Right lobe of liver (tissue), 6 donors: ENCODE data around the gene GPR141. TPM values are rescaled to one million over a fixed set of nuclear protein-coding genes. Genes with fewer than 3 reads are reported as not detected.

Experiments
- ATAC-seq, 4 donors: fragments of 200-7000 bp; cut with Tn5 transposase; one replicate each; pipeline ENCODE4 v1.9.1; 2020; ENCODE audit warnings: mild to moderate bottlenecking in 4 of 4, moderate library complexity in 4 of 4
- DNase-seq, 3 donors: peaks; one replicate each; pipeline ENCODE4 v3.0.0-alpha.2; 2020
- H3K27ac ChIP-seq, 3 donors: fragments of 200-600 bp; one replicate each; pipeline ENCODE4 v1.8.0; 2022
- H3K27me3 ChIP-seq, 2 donors: fragments of 200-600 bp; one replicate each; pipeline ENCODE4 v1.8.0; 2022
- H3K36me3 ChIP-seq, 4 donors: fragments of 200-600 bp; sonication (generic) in 1 of 4; one replicate each; pipeline versions ENCODE4 v1.5.1 to v1.8.0; 2017 to 2022; ENCODE audit warnings: control low read depth in 1 of 4
- H3K4me1 ChIP-seq, 4 donors: fragments of 200-600 bp; sonication (generic) in 1 of 4; one replicate each; pipeline versions ENCODE4 v1.5.1 to v1.8.0; 2017 to 2022; ENCODE audit warnings: control low read depth in 1 of 4
- H3K4me3 ChIP-seq, 3 donors: fragments of 200-600 bp; one replicate each; pipeline ENCODE4 v1.8.0; 2022
- H3K9me3 ChIP-seq, 4 donors: fragments of 200-600 bp; sonication (generic) in 1 of 4; one replicate each; pipeline versions ENCODE4 v1.5.1 to v1.8.0; 2017 to 2022; ENCODE audit warnings: control low read depth in 1 of 4
- POLR2A ChIP-seq: fragments of 450-650 bp; IDR thresholded peaks from one replicate; pipeline ENCODE4 v1.6.1; 2017; ENCODE audit warnings: antibody characterized with exemption, mild to moderate bottlenecking
- WGBS: methylation state at CpG from one replicate; pipeline ENCODE4 v1.1.6; 2018; ENCODE audit warnings: low coverage, low lambda C conversion rate; ENCODE audit not compliant: insufficient coverage; ENCODE audit errors: missing lambda C conversion rate; 5-methylcytosine and 5-hydroxymethylcytosine counted together
- intact Hi-C, 2 donors: fragments of 100-400 bp; cut with DNase I; formaldehyde crosslinking; loops; one replicate each; pipeline versions ENCODE4 v1.11.2 to v1.14.1; 2022
- total RNA-seq, 6 experiments: library from RNA; depleted of rRNA in 2 of 6; stranded (reverse); fragments of >200 nt in 2 of 6; fragmentation: NEBNext Ultra II Directional in 3 of 6; extraction: Animal tissue kit (Norgen Biotek cat#: 25700) in 3 of 6; gene quantifications; one replicate each; pipeline versions ENCODE4 v1.1.0 to v1.2.4, GENCODE V29; 2016 to 2023
- TF ChIP-seq, protein P1 (sequence below), 4 donors: fragments of 200-600 bp in 3 of 4; fragments of 450-650 bp in 1 of 4; IDR thresholded peaks; one replicate each; pipeline versions ENCODE4 v1.5.1 to v1.8.0; 2016 to 2022; ENCODE audit warnings: antibody characterized with exemption in 4 of 4, mild to moderate bottlenecking in 2 of 4
- donor health status: DM: no; HTN: yes; CAD: no.
- donor health status: DM: no; HTN: no; CAD: no.
- donor health status: DM: no; HTN: no; CAD: no.
- donor health status: DM: no; HTN: yes; CAD: no.
- donor health status: DM: no; HTN: yes; CAD: no.

GPR141 gene
- total RNA-seq, 6 experiments from 2014 or later, result 0.51 to 0.60 TPM; not detected in 4

DNA sequence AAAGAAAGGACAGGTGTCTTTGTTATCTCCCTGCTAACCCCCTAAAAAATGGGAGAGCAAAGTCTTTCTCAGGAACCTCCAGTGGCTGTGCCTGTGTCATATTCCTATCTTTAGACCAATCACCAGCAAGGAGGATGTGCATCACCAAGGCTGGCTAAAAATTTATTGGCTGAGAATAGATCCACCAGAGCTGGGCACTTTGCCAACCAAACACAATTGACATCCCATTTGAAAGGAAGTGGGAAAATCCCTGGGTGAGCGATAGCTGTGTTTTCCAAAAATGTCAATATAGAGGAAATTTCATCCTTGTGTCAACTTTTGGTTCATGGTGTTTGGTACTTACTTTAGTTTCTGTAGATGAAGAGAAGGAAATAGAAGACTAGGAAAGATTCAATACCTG, 13.1 kb upstream of the GPR141 start:
- 60% methylated on average over 1 of the region's 1 CpG for WGBS
- Histone ChIP-seq H3K4me1 (no peaks in the 10 kb centered on the region), H3K9me3 (no peaks in the 10 kb centered on the region), H3K27ac (no peak overlapping the region), H3K36me3 (no peaks in the 10 kb centered on the region), H3K4me3 (no peak overlapping the region), H3K27me3 (no peaks in the 10 kb centered on the region)
- DNase-seq, result no peak
- no peak for ATAC-seq
- intact Hi-C loops, result no loop called here
- TF ChIP-seq, protein P1, sequence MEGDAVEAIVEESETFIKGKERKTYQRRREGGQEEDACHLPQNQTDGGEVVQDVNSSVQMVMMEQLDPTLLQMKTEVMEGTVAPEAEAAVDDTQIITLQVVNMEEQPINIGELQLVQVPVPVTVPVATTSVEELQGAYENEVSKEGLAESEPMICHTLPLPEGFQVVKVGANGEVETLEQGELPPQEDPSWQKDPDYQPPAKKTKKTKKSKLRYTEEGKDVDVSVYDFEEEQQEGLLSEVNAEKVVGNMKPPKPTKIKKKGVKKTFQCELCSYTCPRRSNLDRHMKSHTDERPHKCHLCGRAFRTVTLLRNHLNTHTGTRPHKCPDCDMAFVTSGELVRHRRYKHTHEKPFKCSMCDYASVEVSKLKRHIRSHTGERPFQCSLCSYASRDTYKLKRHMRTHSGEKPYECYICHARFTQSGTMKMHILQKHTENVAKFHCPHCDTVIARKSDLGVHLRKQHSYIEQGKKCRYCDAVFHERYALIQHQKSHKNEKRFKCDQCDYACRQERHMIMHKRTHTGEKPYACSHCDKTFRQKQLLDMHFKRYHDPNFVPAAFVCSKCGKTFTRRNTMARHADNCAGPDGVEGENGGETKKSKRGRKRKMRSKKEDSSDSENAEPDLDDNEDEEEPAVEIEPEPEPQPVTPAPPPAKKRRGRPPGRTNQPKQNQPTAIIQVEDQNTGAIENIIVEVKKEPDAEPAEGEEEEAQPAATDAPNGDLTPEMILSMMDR (IDR thresholded peaks at IDR 0.05), result no peak
- TF ChIP-seq POLR2A, result no peak

DNA sequence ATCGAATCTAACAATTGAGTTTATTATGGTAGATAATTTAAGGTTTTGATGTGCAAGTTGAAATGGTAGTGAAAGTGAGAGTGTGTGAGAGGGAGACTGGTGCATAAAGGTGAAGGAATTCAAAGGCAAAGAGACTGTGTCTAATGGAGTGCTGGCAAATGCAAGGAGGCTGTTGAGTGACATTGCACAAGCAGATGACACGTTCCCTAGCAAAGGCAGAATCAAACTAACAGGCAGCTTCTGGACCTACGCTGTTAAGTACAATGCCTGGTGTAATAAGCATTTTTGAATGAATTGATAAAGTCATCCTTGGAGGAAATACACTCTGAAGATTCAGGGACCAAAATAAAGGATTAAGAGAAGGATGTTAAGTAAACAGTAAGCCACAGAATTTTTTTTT, 11.7 kb upstream of the GPR141 start:
- no peak overlapping the region for H3K4me3 ChIP-seq
- intact Hi-C loops, result no loop called here
- 38% methylated on average over 3 of the region's 3 CpGs for WGBS
- no peak for TF ChIP-seq POLR2A
- TF ChIP-seq, protein P1 (IDR thresholded peaks at IDR 0.05), result no peak
- H3K27me3 ChIP-seq, result no peaks in the 10 kb centered on the region
- H3K9me3 ChIP-seq, result no peaks in the 10 kb centered on the region
- no peaks in the 10 kb centered on the region for H3K4me1 ChIP-seq
- ATAC-seq, result no peak
- DNase-seq, result no peak
- H3K27ac ChIP-seq, result no peak overlapping the region
- H3K36me3 ChIP-seq, result no peaks in the 10 kb centered on the region

DNA sequence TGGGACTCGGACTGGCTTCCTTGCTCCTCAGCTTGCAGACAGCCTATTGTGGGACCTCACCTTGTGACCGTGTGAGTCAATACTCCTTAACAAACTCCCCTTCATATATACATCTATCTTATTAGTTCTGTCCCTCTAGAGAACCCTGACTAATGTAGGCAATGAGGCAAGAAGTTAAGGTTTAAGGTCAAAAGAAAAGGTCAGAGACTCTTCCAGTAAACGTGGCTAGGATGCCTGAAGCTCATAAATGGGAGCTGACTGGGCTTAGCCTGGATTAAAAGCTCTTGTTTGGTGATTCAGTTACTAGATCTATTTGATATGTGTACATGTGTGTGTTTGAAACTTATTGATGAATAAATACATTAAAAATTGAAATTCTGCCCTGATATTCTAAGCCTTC, 10.6 kb upstream of the GPR141 start:
- Histone ChIP-seq H3K27me3 (no peaks in the 10 kb centered on the region), H3K9me3 (no peaks in the 10 kb centered on the region), H3K4me3 (no peak overlapping the region), H3K4me1 (no peaks in the 10 kb centered on the region), H3K36me3 (no peaks in the 10 kb centered on the region), H3K27ac (no peak overlapping the region)
- intact Hi-C loops, result no loop called here
- no peak for ATAC-seq
- WGBS, result 13% methylated on average over 1 of the region's 3 CpGs
- TF ChIP-seq, protein P1 (IDR thresholded peaks at IDR 0.05), result no peak
- TF ChIP-seq POLR2A, result no peak
- no peak for DNase-seq

DNA sequence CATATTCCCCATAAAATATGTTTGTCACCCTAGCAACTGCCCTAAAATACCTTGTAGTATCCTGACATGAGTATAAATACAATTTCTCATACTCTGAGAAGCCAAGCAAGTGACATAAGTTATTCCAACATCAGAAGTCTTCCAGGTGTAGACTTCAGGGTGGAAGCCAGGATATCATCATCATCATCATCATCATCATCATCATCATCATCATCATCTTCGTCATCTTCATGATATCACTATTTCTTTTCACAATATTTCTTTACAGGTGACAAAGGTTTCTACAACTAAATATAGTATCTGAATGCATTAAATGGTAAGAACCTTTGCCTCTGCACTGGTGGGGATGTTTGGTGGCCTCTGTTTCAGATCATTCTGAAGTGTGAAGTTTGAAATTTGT, 10.0 kb upstream of the GPR141 start:
- H3K27ac ChIP-seq, result no peak overlapping the region
- 35% methylated on average over 1 of the region's 1 CpG for WGBS
- DNase-seq (no peak), ATAC-seq (no peak)
- no peaks in the 10 kb centered on the region for H3K9me3 ChIP-seq
- TF ChIP-seq POLR2A, result no peak
- TF ChIP-seq, protein P1 (IDR thresholded peaks at IDR 0.05), result no peak
- no peak overlapping the region for H3K4me3 ChIP-seq
- no peaks in the 10 kb centered on the region for H3K36me3 ChIP-seq
- no peaks in the 10 kb centered on the region for H3K4me1 ChIP-seq
- intact Hi-C loops, result no loop called here
- H3K27me3 ChIP-seq, result no peaks in the 10 kb centered on the region

DNA sequence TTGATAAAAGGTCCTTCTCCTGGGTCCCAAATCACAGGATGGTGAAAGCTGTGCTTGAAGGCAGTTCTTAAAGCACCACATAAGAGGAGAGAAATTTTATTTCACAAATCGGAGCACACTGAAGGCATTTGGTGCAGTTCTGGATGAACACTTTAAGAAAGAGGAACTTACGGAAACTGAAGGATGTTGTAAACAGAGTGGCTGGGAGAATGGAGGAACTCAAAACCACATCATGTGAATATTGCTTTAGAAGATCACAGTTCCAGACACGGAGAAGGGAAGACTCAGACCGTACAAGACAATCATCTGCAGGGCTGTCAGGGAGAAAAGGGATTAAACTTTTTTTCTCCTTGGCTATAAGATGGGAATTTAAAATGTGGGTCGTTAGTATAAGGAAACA, 9.0 kb upstream of the GPR141 start:
- intact Hi-C loops, result no loop called here
- Histone ChIP-seq H3K27me3 (no peaks in the 10 kb centered on the region), H3K27ac (no peak overlapping the region), H3K4me3 (no peak overlapping the region), H3K36me3 (no peaks in the 10 kb centered on the region), H3K4me1 (no peaks in the 10 kb centered on the region), H3K9me3 (no peaks in the 10 kb centered on the region)
- ATAC-seq (peak; percentile 40 to 66 (median 50)), DNase-seq (no peak)
- 29% methylated on average over 5 of the region's 5 CpGs for WGBS
- TF ChIP-seq, protein P1 (IDR thresholded peaks at IDR 0.05), result no peak
- TF ChIP-seq POLR2A, result no peak
